HG02798 (cell line): ENCODE results near the gene RAPGEF4.

Source experiments
- ATAC-seq: cut with Tn5 transposase; IDR thresholded peaks from one replicate; pipeline ENCODE4 v1.9.1; 2021; ENCODE audit warnings: mild to moderate bottlenecking; ENCODE audit not compliant: unreplicated experiment, poor library complexity

Gene RAPGEF4

GRCh38 chr2:172855588-172855987 lies 119.9 kb downstream of the RAPGEF4 start:
- ATAC-seq = no peak

- ATAC-seq = no peak
These were observed 121.0 kb downstream of the RAPGEF4 start for GRCh38 chr2:172856606-172857005.

GRCh38 chr2:172858473-172858745 lies 122.8 kb downstream of the RAPGEF4 start:
- no peak for ATAC-seq

- ATAC-seq = no peak
These were observed 124.1 kb downstream of the RAPGEF4 start for GRCh38 chr2:172859581-172860335.

GRCh38 chr2:172860336-172860707 lies 124.7 kb downstream of the RAPGEF4 start:
- ATAC-seq = no peak

- ATAC-seq = no peak
These were observed 125.5 kb downstream of the RAPGEF4 start for GRCh38 chr2:172861098-172861497.

- no peak for ATAC-seq
These were observed 126.2 kb downstream of the RAPGEF4 start for GRCh38 chr2:172861656-172862476.

- ATAC-seq = no peak
These were observed 127.7 kb downstream of the RAPGEF4 start for GRCh38 chr2:172863341-172863740.

- no peak for ATAC-seq
These were observed 128.5 kb downstream of the RAPGEF4 start for GRCh38 chr2:172864182-172864581.

- no peak for ATAC-seq
These were observed 129.8 kb downstream of the RAPGEF4 start for GRCh38 chr2:172865422-172865821.

GRCh38 chr2:172869861-172870260 lies 134.2 kb downstream of the RAPGEF4 start:
- no peak for ATAC-seq

- ATAC-seq = no peak
These were observed 134.8 kb downstream of the RAPGEF4 start for GRCh38 chr2:172870396-172870795.

GRCh38 chr2:172877826-172878225 lies 142.2 kb downstream of the RAPGEF4 start:
- no peak for ATAC-seq

- no peak for ATAC-seq
These were observed 142.6 kb downstream of the RAPGEF4 start for GRCh38 chr2:172878260-172878659.

- no peak for ATAC-seq
These were observed 148.7 kb downstream of the RAPGEF4 start for GRCh38 chr2:172884336-172884735.

- ATAC-seq = no peak
These were observed 150.4 kb downstream of the RAPGEF4 start for GRCh38 chr2:172885996-172886395.

GRCh38 chr2:172887280-172887679 lies 151.6 kb downstream of the RAPGEF4 start:
- ATAC-seq = no peak

GRCh38 chr2:172888714-172889669 lies 153.3 kb downstream of the RAPGEF4 start:
- ATAC-seq = no peak

- ATAC-seq = no peak
These were observed 154.3 kb downstream of the RAPGEF4 start for GRCh38 chr2:172889768-172890430.

- no peak for ATAC-seq
These were observed 157.5 kb downstream of the RAPGEF4 start for GRCh38 chr2:172893111-172893510.
